Measurements from ENCODE around the gene SNAP25. TPM values are rescaled to one million over a fixed set of nuclear protein-coding genes. Genes with fewer than 3 reads are reported as not detected.

The SNAP25 gene
- total and polyA plus RNA-seq, 9 of the 15 experiments (the other 6 are each of a cell fraction or from before 2014, with no cell fraction given), result 0.07 TPM; not detected in 8

GRCh38 chr20:10307359-10307735 is 88.7 kb downstream of the SNAP25 start:
- Histone ChIP-seq H2AFZ (ENCODE audit: low read depth, low read length) (no peak overlapping the region), H3K36me3 (ENCODE audit: control insufficient read depth, insufficient read depth, low read length) (no peaks in the 10 kb centered on the region), H3K9me3 (replicated peaks; ENCODE audit: control insufficient read depth, insufficient read depth, low read depth, low read length) (no peaks in the 10 kb centered on the region), H3K4me1 (replicated peaks in 1 of 2; ENCODE audit: control insufficient read depth in 2 of 2, insufficient read depth in 2 of 2, low read length in 2 of 2) (no peaks in the 10 kb centered on the region), H3K4me3 (no peak overlapping the region), H3K27me3 (ENCODE audit: control insufficient read depth in 2 of 2, insufficient read depth in 2 of 2, low read length in 2 of 2) (no peaks in the 10 kb centered on the region), H3K9ac (ENCODE audit: insufficient read depth in 1 of 2, low read depth in 2 of 2, low read length in 2 of 2) (no peak overlapping the region), H4K20me1 (replicated peaks; ENCODE audit: control insufficient read depth, insufficient read depth, low read length) (no peaks in the 10 kb centered on the region; the same call in 1 of the 2 replicates), H3K79me2 (ENCODE audit: control insufficient read depth, insufficient read depth, low read length) (no peaks in the 10 kb centered on the region), H3K9me1 (ENCODE audit: control insufficient read depth, insufficient read depth, low read length) (no peaks in the 10 kb centered on the region), H3K27ac (ENCODE audit: extremely low read depth, low read depth, low read length) (no peak overlapping the region), H3K4me2 (ENCODE audit: insufficient read depth, low read length) (no peak overlapping the region)
- CTCF ChIA-PET (ENCODE audit: low intra/inter-chr PET ratio), result no interaction called here
- in situ Hi-C loops (cut with MboI) (no loop called here), intact Hi-C loops (cut with micrococcal nuclease) (no loop called here)
- DNase-seq (ENCODE audit: extremely low read depth in 1 of 4, low spot score in 3 of 4) (no peak), FAIRE-seq (no peak), ATAC-seq (no peak)
- BruUV-seq (replicated peaks), result no TSS peak
- POLR2A ChIA-PET, result no interaction called here
- TF ChIP-seq ZFPM2 (CRISPR knock-in tag; IDR thresholded peaks at IDR 0.05) (no peak), ELF4 (CRISPR knock-in tag; IDR thresholded peaks at IDR 0.05) (no peak), USF2 (CRISPR knock-in tag; IDR thresholded peaks at IDR 0.05) (no peak), BRCA1 (IDR thresholded peaks at IDR 0.05) (no peak), BRCA1 (CRISPR knock-in tag; IDR thresholded peaks at IDR 0.05) (no peak), RAD51 (IDR thresholded peaks at IDR 0.05; ENCODE audit: borderline replicate concordance, low read depth) (no peak), HMGXB4 (CRISPR knock-in tag; IDR thresholded peaks at IDR 0.05) (no peak), ZBTB12 (CRISPR knock-in tag; IDR thresholded peaks at IDR 0.05) (no peak), STAT6 (CRISPR knock-in tag; IDR thresholded peaks at IDR 0.05) (no peak), RERE (CRISPR knock-in tag; IDR thresholded peaks at IDR 0.05; ENCODE audit: borderline replicate concordance) (no peak), HCFC1 (IDR thresholded peaks at IDR 0.05; ENCODE audit: low read depth, low read length) (no peak)
- WGBS (ENCODE audit: insufficient coverage, low coverage, missing lambda C conversion rate), result 0% methylated on average over 3 of the region's 3 CpGs
